GM23248 (cell line): ENCODE measurements around the gene HNRNPLL. TPM values are rescaled to one million over a fixed set of nuclear protein-coding genes. Genes with fewer than 3 reads are reported as not detected.

Experiments
- DNase-seq: peaks from one replicate; pipeline ENCODE4 v3.0.0-alpha.2; 2015
- H2AFZ ChIP-seq: fragments of 200-600 bp; sonication (generic); 2 replicates; pipeline ENCODE4 v1.6.1; 2016; ENCODE audit warnings: antibody characterized with exemption
- H3F3A ChIP-seq: fragments of 200-600 bp; sonication (generic); 2 replicates; pipeline ENCODE4 v1.6.1; 2016; ENCODE audit warnings: mild to moderate bottlenecking, antibody characterized with exemption, mixed run types; ENCODE audit not compliant: insufficient read depth
- H3K27ac ChIP-seq: fragments of 200-600 bp; sonication (generic); 2 replicates; pipeline ENCODE4 v1.5.1; 2016; ENCODE audit warnings: mild to moderate bottlenecking
- H3K27me3 ChIP-seq: fragments of 200-600 bp; sonication (generic); replicated peaks from 2 replicates; pipeline ENCODE4 v1.6.1; 2016; ENCODE audit warnings: mild to moderate bottlenecking; ENCODE audit not compliant: insufficient read depth
- H3K36me3 ChIP-seq: fragments of 200-600 bp; sonication (generic); 2 replicates; pipeline ENCODE4 v1.6.1; 2016; ENCODE audit warnings: low read depth, mild to moderate bottlenecking
- H3K4me1 ChIP-seq: fragments of 200-600 bp; sonication (generic); 2 replicates; pipeline ENCODE4 v1.6.1; 2016; ENCODE audit warnings: mild to moderate bottlenecking; ENCODE audit not compliant: insufficient read depth
- H3K4me2 ChIP-seq: fragments of 200-600 bp; sonication (generic); one replicate; pipeline ENCODE4 v1.6.1; 2016; ENCODE audit warnings: mild to moderate bottlenecking; ENCODE audit not compliant: unreplicated experiment
- H3K4me3 ChIP-seq: fragments of 200-600 bp; sonication (generic); 2 replicates; pipeline ENCODE4 v1.5.1; 2016; ENCODE audit warnings: mild to moderate bottlenecking
- H3K79me2 ChIP-seq: fragments of 200-600 bp; sonication (generic); 2 replicates; pipeline ENCODE4 v1.6.1; 2016; ENCODE audit warnings: mild to moderate bottlenecking; ENCODE audit not compliant: insufficient read depth
- H3K9ac ChIP-seq: fragments of 200-600 bp; sonication (generic); 2 replicates; pipeline ENCODE4 v1.6.1; 2016; ENCODE audit warnings: mild to moderate bottlenecking
- H3K9me2 ChIP-seq: fragments of 200-600 bp; sonication (generic); 2 replicates; pipeline ENCODE4 v1.6.1; 2016; ENCODE audit warnings: mixed run types, mild to moderate bottlenecking, moderate library complexity; ENCODE audit not compliant: insufficient read depth
- H3K9me3 ChIP-seq: fragments of 200-600 bp; sonication (generic); one replicate; pipeline ENCODE4 v1.6.1; 2017; ENCODE audit warnings: low read depth
- H4K20me1 ChIP-seq: fragments of 200-600 bp; sonication (generic); 2 replicates; pipeline ENCODE4 v1.6.0; 2016; ENCODE audit not compliant: insufficient read depth
- EZH2 ChIP-seq: fragments of 200-600 bp; sonication (generic); IDR thresholded peaks from 2 replicates; pipeline ENCODE4 v1.6.1; 2018; ENCODE audit warnings: antibody characterized with exemption, mild to moderate bottlenecking; ENCODE audit not compliant: insufficient read depth, poor library complexity, severe bottlenecking
- EZH2phosphoT487 ChIP-seq: fragments of 200-600 bp; sonication (generic); IDR thresholded peaks from 2 replicates; pipeline ENCODE4 v1.6.1; 2018; ENCODE audit warnings: antibody characterized with exemption, moderate library complexity, mild to moderate bottlenecking, low read depth; ENCODE audit not compliant: insufficient read depth
- WGBS, 2 experiments: methylation state at CpG; one replicate each; pipeline ENCODE4 v1.1.6; 2015 to 2017; ENCODE audit warnings: low lambda C conversion rate in 2 of 2, low coverage in 1 of 2; ENCODE audit errors: missing lambda C conversion rate in 2 of 2; 5-methylcytosine and 5-hydroxymethylcytosine counted together
- in situ Hi-C: fragments of 300-500 bp; cut with MboI; formaldehyde crosslinking; loops from 2 replicates; pipeline ENCODE4 v1.15.0; 2020
- polyA plus RNA-seq: library from polyadenylated mRNA; unstranded; fragments of >200 nt; fragmentation: Nextera tagmentation; extraction: Ambion mirVana; gene quantifications from 2 replicates; pipeline ENCODE4 v1.2.1, GENCODE V29; 2016
- total RNA-seq: library from RNA; depleted of rRNA; stranded (reverse); fragments of >200 nt; shearing (Covaris generic); gene quantifications from 2 replicates; pipeline ENCODE4 v1.2.3, GENCODE V29; 2014

Gene HNRNPLL
- total and polyA plus RNA-seq, 2 experiments from 2014 or later = 31.3 to 42.6 TPM

GRCh38 chr2:38523728-38524437 is 78.8 kb downstream of the HNRNPLL start:
- TF ChIP-seq EZH2phosphoT487 (no peak), EZH2 (no peak)
- H3K9me2 ChIP-seq = no peaks in the 10 kb centered on the region
- WGBS, 2 experiments = 71 to 75% methylated on average over 11 of the region's 11 CpGs
- in situ Hi-C loops = no loop called here
- no peak overlapping the region for H3K9ac ChIP-seq
- H3K4me2 ChIP-seq = no peak overlapping the region
- 0 out of 2 replicates have a peak, but pooled peaks cover 4% of the 10 kb centered on the region for H3K4me1 ChIP-seq
- no peaks in the 10 kb centered on the region for H3K9me3 ChIP-seq
- peaks cover 16% of the 10 kb centered on the region; the same call in 1 of the 2 replicates for H3F3A ChIP-seq
- H3K79me2 ChIP-seq = no peaks in the 10 kb centered on the region
- H4K20me1 ChIP-seq = no peaks in the 10 kb centered on the region
- no peaks in the 10 kb centered on the region for H3K36me3 ChIP-seq
- no peak overlapping the region for H3K4me3 ChIP-seq
- DNase-seq = no peak
- peaks cover 18% of the 10 kb centered on the region for H3K27me3 ChIP-seq
- H3K27ac ChIP-seq = no peak overlapping the region
- no peak overlapping the region for H2AFZ ChIP-seq

- H3K9me3 ChIP-seq = no peaks in the 10 kb centered on the region
- WGBS, 2 experiments = 60 to 62% methylated on average over 10 of the region's 10 CpGs
- H3K79me2 ChIP-seq = no peaks in the 10 kb centered on the region
- peaks cover 8% of the 10 kb centered on the region; the same call in 1 of the 2 replicates for H3F3A ChIP-seq
- no peak for DNase-seq
- in situ Hi-C loops = no loop called here
- peaks cover 24% of the 10 kb centered on the region for H3K27me3 ChIP-seq
- no peak overlapping the region for H2AFZ ChIP-seq
- H3K9ac ChIP-seq = no peak overlapping the region
- no peak for TF ChIP-seq EZH2
- no peaks in the 10 kb centered on the region for H3K36me3 ChIP-seq
- H3K27ac ChIP-seq = no peak overlapping the region
- no peaks in the 10 kb centered on the region for H4K20me1 ChIP-seq
- no peak overlapping the region for H3K4me2 ChIP-seq
- H3K9me2 ChIP-seq = no peaks in the 10 kb centered on the region
- H3K4me1 ChIP-seq = no peaks in the 10 kb centered on the region
- no peak overlapping the region for H3K4me3 ChIP-seq
These were observed 79.9 kb downstream of the HNRNPLL start for GRCh38 chr2:38522754-38523349.

- no peaks in the 10 kb centered on the region for H3K36me3 ChIP-seq
- no peaks in the 10 kb centered on the region for H3K9me2 ChIP-seq
- H4K20me1 ChIP-seq = no peaks in the 10 kb centered on the region
- H3K27ac ChIP-seq = no peak overlapping the region
- no peak overlapping the region for H3K9ac ChIP-seq
- H3K4me2 ChIP-seq = no peak overlapping the region
- no peaks in the 10 kb centered on the region for H3K4me1 ChIP-seq
- DNase-seq = no peak
- TF ChIP-seq EZH2phosphoT487 = no peak
- in situ Hi-C loops = no loop called here
- H2AFZ ChIP-seq = no peak overlapping the region
- peaks cover 31% of the 10 kb centered on the region for H3K27me3 ChIP-seq
- 74 to 76% methylated on average over 4 of the region's 4 CpGs for WGBS, 2 experiments
- H3F3A ChIP-seq = peaks cover under 1% of the 10 kb centered on the region; the same call in 1 of the 2 replicates
- no peaks in the 10 kb centered on the region for H3K79me2 ChIP-seq
- H3K9me3 ChIP-seq = no peaks in the 10 kb centered on the region
- H3K4me3 ChIP-seq = no peak overlapping the region
These were observed 80.9 kb downstream of the HNRNPLL start for GRCh38 chr2:38521835-38522234.

- Histone ChIP-seq H3K36me3 (no peaks in the 10 kb centered on the region), H4K20me1 (no peaks in the 10 kb centered on the region), H3K4me1 (no peaks in the 10 kb centered on the region), H3F3A (0 out of 2 replicates have a peak, but pooled peaks cover 6% of the 10 kb centered on the region), H3K4me3 (no peak overlapping the region), H3K79me2 (no peaks in the 10 kb centered on the region), H3K9me3 (no peaks in the 10 kb centered on the region), H3K27ac (no peak overlapping the region), H3K4me2 (no peak overlapping the region), H2AFZ (no peak overlapping the region), H3K27me3 (peaks cover 24% of the 10 kb centered on the region), H3K9me2 (no peaks in the 10 kb centered on the region), H3K9ac (no peak overlapping the region)
- in situ Hi-C loops = no loop called here
- DNase-seq = no peak
- WGBS, 2 experiments = 64 to 68% methylated on average over 6 of the region's 6 CpGs
- TF ChIP-seq EZH2 (no peak), EZH2phosphoT487 (no peak)
These were observed 85.4 kb downstream of the HNRNPLL start for GRCh38 chr2:38517284-38517683.
